Medulla oblongata (tissue), 1 donor: ENCODE data around the gene HAUS7.

ENCODE experiments used
- DNase-seq: peaks from one replicate; pipeline ENCODE4 v3.0.0-alpha.2; 2015; ENCODE audit errors: extremely low spot score

HAUS7 gene

GRCh38 chrX:153439977-153440376 is 30.4 kb downstream of the HAUS7 start:
- no peak for DNase-seq

GRCh38 chrX:153438532-153438931 is 31.8 kb downstream of the HAUS7 start:
- DNase-seq, result peak; percentile 6

- no peak for DNase-seq
Observed at GRCh38 chrX:153435845-153436244, 34.5 kb downstream of the HAUS7 start.

GRCh38 chrX:153434801-153435200 is 35.6 kb downstream of the HAUS7 start:
- no peak for DNase-seq

- no peak for DNase-seq
Observed at GRCh38 chrX:153433781-153434285, 36.5 kb downstream of the HAUS7 start.

- DNase-seq, result no peak
Observed at GRCh38 chrX:153433161-153433680, 37.2 kb downstream of the HAUS7 start.

GRCh38 chrX:153430796-153431195 is 39.6 kb downstream of the HAUS7 start:
- DNase-seq, result no peak

GRCh38 chrX:153426204-153426603 is 44.2 kb downstream of the HAUS7 start:
- no peak for DNase-seq

- no peak for DNase-seq
Observed at GRCh38 chrX:153423652-153424051, 46.7 kb downstream of the HAUS7 start.

- no peak for DNase-seq
Observed at GRCh38 chrX:153421856-153422255, 48.5 kb downstream of the HAUS7 start.

- DNase-seq, result no peak
Observed at GRCh38 chrX:153420851-153421599, 49.4 kb downstream of the HAUS7 start.

- no peak for DNase-seq
Observed at GRCh38 chrX:153417637-153418036, 52.7 kb downstream of the HAUS7 start.

GRCh38 chrX:153416781-153417450 is 53.5 kb downstream of the HAUS7 start:
- DNase-seq, result no peak

- DNase-seq, result no peak
Observed at GRCh38 chrX:153414856-153415510, 55.4 kb downstream of the HAUS7 start.

GRCh38 chrX:153413731-153414130 is 56.6 kb downstream of the HAUS7 start:
- no peak for DNase-seq

GRCh38 chrX:153412746-153413720 is 57.3 kb downstream of the HAUS7 start:
- no peak for DNase-seq

GRCh38 chrX:153411988-153412574 is 58.3 kb downstream of the HAUS7 start:
- DNase-seq, result no peak

GRCh38 chrX:153411255-153411987 is 59.0 kb downstream of the HAUS7 start, which contains the start of gene ZFP92:
Gene ZFP92, plus strand, starts transcription at chrX:153411472. Its CDS starts 6,851 bp downstream, at chrX:153418323.
- no peak for DNase-seq

- DNase-seq, result no peak
Observed at GRCh38 chrX:153410888-153411254, 59.5 kb downstream of the HAUS7 start.

GRCh38 chrX:153410373-153410772 is 60.0 kb downstream of the HAUS7 start:
- DNase-seq, result no peak
